H1 (cell line): ENCODE measurements around the gene USP26.

ENCODE experiments used
- ASH2L ChIP-seq: fragments of 200-600, 300-600 bp; sonication (generic); IDR thresholded peaks from one replicate; pipeline ENCODE4 v1.7.1; 2017; ENCODE audit warnings: low read length
- ATF2 ChIP-seq: IDR thresholded peaks from 2 replicates; pipeline ENCODE4 v1.6.1; 2012; ENCODE audit warnings: low read length, inconsistent platforms
- CTCF ChIP-seq, 3 experiments: IDR thresholded peaks; 1 replicate in 2 of 3; 2 replicates in 1 of 3; pipeline versions ENCODE4 v1.5.1 to v1.6.1; 2011; ENCODE audit warnings: low read length in 3 of 3, mild to moderate bottlenecking in 3 of 3, inconsistent platforms in 2 of 3, low read depth in 1 of 3, moderate library complexity in 1 of 3; ENCODE audit not compliant: insufficient read depth in 1 of 3; ENCODE audit errors: control extremely low read depth in 1 of 3
- E2F6 ChIP-seq: IDR thresholded peaks from 2 replicates; pipeline ENCODE4 v1.6.1; 2012; ENCODE audit warnings: inconsistent platforms
- EGR1 ChIP-seq: IDR thresholded peaks from 2 replicates; pipeline ENCODE4 v1.6.1; 2011; ENCODE audit warnings: low read depth, low read length, borderline replicate concordance
- JUND ChIP-seq: IDR thresholded peaks from 2 replicates; pipeline ENCODE4 v1.6.1; 2011; ENCODE audit warnings: mild to moderate bottlenecking, improper control_type of control experiment, low read length
- MAX ChIP-seq: IDR thresholded peaks from 2 replicates; pipeline ENCODE4 v1.6.1; 2012; ENCODE audit warnings: inconsistent platforms
- POLR2A ChIP-seq, 2 experiments: IDR thresholded peaks; 1 replicate in 1 of 2; 2 replicates in 1 of 2; pipeline ENCODE4 v1.6.1; 2011; ENCODE audit warnings: low read depth in 2 of 2, low read length in 2 of 2, mild to moderate bottlenecking in 2 of 2; ENCODE audit errors: control extremely low read depth in 1 of 2
- TBP ChIP-seq: IDR thresholded peaks from 2 replicates; pipeline ENCODE4 v1.6.1; 2011; ENCODE audit warnings: low read depth, low read length, improper control_type of control experiment
- YY1 ChIP-seq: IDR thresholded peaks from 2 replicates; pipeline ENCODE4 v1.6.1; 2011; ENCODE audit warnings: low read depth, mild to moderate bottlenecking, low read length

- TF ChIP-seq YY1 (no peak), E2F6 (no peak), EGR1 (no peak), ATF2 (no peak), JUND (no peak), TBP (no peak), POLR2A (IDR thresholded peaks at IDR 0.05; ENCODE audit: control extremely low read depth in 1 of 2, low read depth in 2 of 2, low read length in 2 of 2) (no peak), ASH2L (no peak), MAX (no peak), CTCF (IDR thresholded peaks at IDR 0.05; ENCODE audit: control extremely low read depth in 1 of 3, insufficient read depth in 1 of 3, low read depth in 1 of 3, low read length in 3 of 3) (no peak)
Measured at GRCh38 chrX:133068461-133068860, 28.4 kb downstream of the USP26 start.
